Esophagus squamous epithelium (tissue), 4 donors: ENCODE results near the gene CPA2.
"Not testable (repeated sequence)": the region's sequence is repeated elsewhere in the genome, so short reads cannot be mapped to it uniquely, and the experiment has no call there.

Experiments
- CTCF ChIP-seq, 6 experiments: fragments of 450-650 bp in 4 of 6; fragments of 200-600 bp in 2 of 6; sonication (generic) in 2 of 6; IDR thresholded peaks; one replicate each; pipeline ENCODE4 v1.5.1; 2016 to 2019; ENCODE audit warnings: antibody characterized with exemption in 6 of 6, mild to moderate bottlenecking in 4 of 6, moderate library complexity in 4 of 6
- POLR2A ChIP-seq, 4 donors: fragments of 450-650 bp; IDR thresholded peaks; one replicate each; pipeline ENCODE4 v1.6.1; 2017; ENCODE audit warnings: antibody characterized with exemption in 4 of 4, mild to moderate bottlenecking in 4 of 4, moderate library complexity in 3 of 4

GRCh38 chr7:130249626-130250025 is 17.0 kb upstream of the CPA2 start:
- not testable (repeated sequence) for TF ChIP-seq CTCF, POLR2A (IDR thresholded peaks at IDR 0.05)
